DND-41 (cell line): Measurements from ENCODE around the gene LAMC3.

ENCODE experiments used
- ATAC-seq: fragments of 200-7000 bp; cut with Tn5 transposase; 3 replicates; pipeline ENCODE4 v1.9.1; 2021; ENCODE audit warnings: low read depth; ENCODE audit not compliant: insufficient read depth
- DNase-seq: peaks from one replicate; pipeline ENCODE4 v3.0.0-alpha.2; 2020
- H2AFZ ChIP-seq: 2 replicates; pipeline ENCODE4 v1.6.0; 2012; ENCODE audit warnings: low read depth, low read length
- H3K27ac ChIP-seq: 2 replicates; pipeline ENCODE4 v1.5.1; 2012; ENCODE audit warnings: low read length, inconsistent platforms
- H3K27me3 ChIP-seq: fragments of 200-600 bp; sonication (generic); 2 replicates; pipeline ENCODE4 v1.6.0; 2012; ENCODE audit warnings: low read length, mild to moderate bottlenecking, inconsistent platforms; ENCODE audit not compliant: insufficient read depth, poor library complexity
- H3K36me3 ChIP-seq: 2 replicates; pipeline ENCODE4 v1.5.1; 2012; ENCODE audit warnings: low read length, inconsistent platforms; ENCODE audit not compliant: insufficient read depth
- H3K4me1 ChIP-seq: 2 replicates; pipeline ENCODE4 v1.5.1; 2012; ENCODE audit warnings: mild to moderate bottlenecking, low read length; ENCODE audit not compliant: insufficient read depth
- H3K4me2 ChIP-seq: 2 replicates; pipeline ENCODE4 v1.6.0; 2012; ENCODE audit warnings: mild to moderate bottlenecking, moderate library complexity, low read length, inconsistent platforms; ENCODE audit not compliant: insufficient read depth
- H3K4me3 ChIP-seq, 2 experiments: fragments of 200-600 bp in 1 of 2; shearing (Covaris generic) in 1 of 2; 2 replicates each; pipeline ENCODE4 v1.5.1; 2012 to 2016; ENCODE audit warnings: inconsistent platforms in 2 of 2, low read length in 2 of 2, mild to moderate bottlenecking in 2 of 2, low read depth in 1 of 2, moderate library complexity in 1 of 2
- H3K79me2 ChIP-seq: 2 replicates; pipeline ENCODE4 v1.6.0; 2012; ENCODE audit warnings: low read length, inconsistent platforms; ENCODE audit not compliant: insufficient read depth
- H3K9ac ChIP-seq: 2 replicates; pipeline ENCODE4 v1.6.0; 2012; ENCODE audit warnings: low read depth, mild to moderate bottlenecking, inconsistent platforms, low read length, moderate library complexity
- H3K9me3 ChIP-seq: 2 replicates; pipeline ENCODE4 v1.5.1; 2012; ENCODE audit warnings: low read length, moderate library complexity, mild to moderate bottlenecking, inconsistent platforms; ENCODE audit not compliant: insufficient read depth, severe bottlenecking
- H4K20me1 ChIP-seq: 2 replicates; pipeline ENCODE4 v1.6.0; 2012; ENCODE audit warnings: low read length; ENCODE audit not compliant: insufficient read depth
- CTCF ChIP-seq: IDR thresholded peaks from 2 replicates; pipeline ENCODE4 v1.5.1; 2012; ENCODE audit warnings: borderline replicate concordance, low read length, moderate library complexity, mild to moderate bottlenecking; ENCODE audit not compliant: poor library complexity, severe bottlenecking; ENCODE audit errors: extremely low read depth
- EZH2 ChIP-seq: IDR thresholded peaks from 3 replicates; pipeline ENCODE4 v1.6.1; 2012; ENCODE audit warnings: borderline replicate concordance, low read depth, mild to moderate bottlenecking, moderate library complexity, low read length, inconsistent platforms; ENCODE audit not compliant: severe bottlenecking

Gene LAMC3

GRCh38 chr9:130984521-130984920 lies 24.5 kb upstream of the LAMC3 start:
- H3K4me2 ChIP-seq = no peak overlapping the region
- H3K4me1 ChIP-seq = no peaks in the 10 kb centered on the region
- H4K20me1 ChIP-seq = no peaks in the 10 kb centered on the region
- no peak overlapping the region for H3K9ac ChIP-seq
- no peak overlapping the region for H2AFZ ChIP-seq
- H3K4me3 ChIP-seq = no peak overlapping the region
- no peaks in the 10 kb centered on the region for H3K9me3 ChIP-seq
- H3K27ac ChIP-seq = no peak overlapping the region
- H3K79me2 ChIP-seq = no peaks in the 10 kb centered on the region
- H3K36me3 ChIP-seq = no peaks in the 10 kb centered on the region
- TF ChIP-seq CTCF (no peak), EZH2 (no peak)
- no peaks in the 10 kb centered on the region for H3K27me3 ChIP-seq
- DNase-seq (no peak), ATAC-seq (no peak)

- Histone ChIP-seq H3K9me3 (no peaks in the 10 kb centered on the region), H3K36me3 (no peaks in the 10 kb centered on the region), H3K9ac (no peak overlapping the region), H4K20me1 (no peaks in the 10 kb centered on the region), H3K4me1 (no peaks in the 10 kb centered on the region), H3K27ac (no peak overlapping the region), H3K27me3 (no peaks in the 10 kb centered on the region), H3K4me3 (no peak overlapping the region), H3K79me2 (no peaks in the 10 kb centered on the region), H2AFZ (no peak overlapping the region), H3K4me2 (no peak overlapping the region)
- TF ChIP-seq CTCF = no peak
- no peak for TF ChIP-seq EZH2
- no peak for DNase-seq
- ATAC-seq = no peak
Measured at GRCh38 chr9:130985029-130985428, 23.9 kb upstream of the LAMC3 start.

- H3K36me3 ChIP-seq = no peaks in the 10 kb centered on the region
Measured at GRCh38 chr9:130985606-130986162, 23.3 kb upstream of the LAMC3 start.

More at GRCh38 chr9:130985606-130986162, 23.3 kb upstream of the LAMC3 start:
- DNase-seq = no peak
- Histone ChIP-seq H3K9me3 (no peaks in the 10 kb centered on the region), H3K27ac (no peak overlapping the region), H3K9ac (no peak overlapping the region), H2AFZ (no peak overlapping the region), H4K20me1 (no peaks in the 10 kb centered on the region), H3K4me3 (no peak overlapping the region), H3K27me3 (no peaks in the 10 kb centered on the region), H3K4me1 (no peaks in the 10 kb centered on the region), H3K4me2 (no peak overlapping the region), H3K79me2 (no peaks in the 10 kb centered on the region)
- TF ChIP-seq EZH2 = no peak
- no peak for TF ChIP-seq CTCF
- no peak for ATAC-seq
